Calu3 (cell line): Measurements from ENCODE around the gene GPR42. TPM values are rescaled to one million over a fixed set of nuclear protein-coding genes. Genes with fewer than 3 reads are reported as not detected.

Experiments used
- BruUV-seq: library from RNA; stranded (reverse); fragments of 400-500 nt; replicated peaks from 2 replicates; lab custom pipeline; 2021; lab: Mats Ljungman, UMichigan
- CTCF ChIA-PET: fragments of 300-600 bp; sonication (Branson Sonifier 250); formaldehyde crosslinking; loops from one replicate; lab custom pipeline; 2022; ENCODE audit warnings: antibody characterized with exemption; lab: Charles Lee
- DNase-seq: peaks from one replicate; pipeline ENCODE4 v3.0.0; 2022
- H3K27ac Mint-ChIP-seq: one replicate; pipeline ENCODE4 v1.8.0; 2022; ENCODE audit warnings: mixed read lengths; ENCODE audit not compliant: unreplicated experiment
- H3K27me3 Mint-ChIP-seq: one replicate; pipeline ENCODE4 v1.8.0; 2022; ENCODE audit warnings: mixed read lengths; ENCODE audit not compliant: unreplicated experiment
- H3K36me3 Mint-ChIP-seq: one replicate; pipeline ENCODE4 v1.8.0; 2022; ENCODE audit warnings: mild to moderate bottlenecking, moderate library complexity, mixed read lengths; ENCODE audit not compliant: insufficient read depth, unreplicated experiment
- H3K4me1 Mint-ChIP-seq: one replicate; pipeline ENCODE4 v1.8.0; 2022; ENCODE audit warnings: mild to moderate bottlenecking, low read depth, mixed read lengths; ENCODE audit not compliant: unreplicated experiment
- H3K4me3 Mint-ChIP-seq: one replicate; pipeline ENCODE4 v1.8.0; 2022; ENCODE audit warnings: mild to moderate bottlenecking, low read depth, moderate library complexity, mixed read lengths; ENCODE audit not compliant: unreplicated experiment
- H3K9me3 Mint-ChIP-seq: one replicate; pipeline ENCODE4 v1.8.0; 2022; ENCODE audit warnings: low read depth, mixed read lengths; ENCODE audit not compliant: unreplicated experiment
- CTCF ChIP-seq: fragments of 200-600 bp; IDR thresholded peaks from one replicate; pipeline ENCODE4 v1.8.0; 2022; ENCODE audit warnings: antibody characterized with exemption; ENCODE audit not compliant: unreplicated experiment
- intact Hi-C: fragments of 100-400 bp; cut with micrococcal nuclease; formaldehyde crosslinking; loops from one replicate; pipeline ENCODE4 v1.10.0; 2022; ENCODE audit not compliant: unreplicated experiment
- total RNA-seq: library from RNA; stranded (reverse); gene quantifications from 2 replicates; pipeline ENCODE4 v1.2.3, GENCODE V29; 2022

Gene GPR42
- total RNA-seq, 1 experiment from 2014 or later = not detected

GRCh38 chr19:35395382-35396199 lies 24.7 kb downstream of the GPR42 start:
- Mint-ChIP-seq H3K9me3 (no peaks in the 10 kb centered on the region), H3K4me1 (no peaks in the 10 kb centered on the region), H3K27me3 (peaks cover 28% of the 10 kb centered on the region), H3K36me3 (no peaks in the 10 kb centered on the region), H3K4me3 (no peak overlapping the region), H3K27ac (no peak overlapping the region)
- TF ChIP-seq CTCF = no peak
- no peak for DNase-seq
- intact Hi-C loops = no loop called here
- CTCF ChIA-PET = interaction anchor here (0.7 kb wide), 1 partner anchor 25 kb away, joined by 3 read pairs; no protein-coding TSS in a partner anchor
- BruUV-seq = no TSS peak

- no TSS peak for BruUV-seq
- Mint-ChIP-seq H3K27ac (no peak overlapping the region), H3K4me3 (no peak overlapping the region), H3K36me3 (no peaks in the 10 kb centered on the region), H3K27me3 (peaks cover 36% of the 10 kb centered on the region), H3K4me1 (no peaks in the 10 kb centered on the region), H3K9me3 (no peaks in the 10 kb centered on the region)
- no peak for DNase-seq
- intact Hi-C loops = no loop called here
- CTCF ChIA-PET = interaction anchor here (0.7 to 1.0 kb wide), 2 partner anchors 25 to 30 kb away, joined by 3 to 7 read pairs; no protein-coding TSS in a partner anchor
- TF ChIP-seq CTCF = no peak
Observed at GRCh38 chr19:35396240-35396885, 25.5 kb downstream of the GPR42 start.

- Mint-ChIP-seq H3K4me1 (no peaks in the 10 kb centered on the region), H3K9me3 (no peaks in the 10 kb centered on the region), H3K36me3 (no peaks in the 10 kb centered on the region), H3K27ac (no peak overlapping the region), H3K27me3 (peaks cover 43% of the 10 kb centered on the region), H3K4me3 (no peak overlapping the region)
- intact Hi-C loops = no loop called here
- TF ChIP-seq CTCF = no peak
- CTCF ChIA-PET = interaction anchor here (1.0 kb wide), 1 partner anchor 30 kb away, joined by 7 read pairs; no protein-coding TSS in a partner anchor
- DNase-seq = no peak
- BruUV-seq = no TSS peak
Observed at GRCh38 chr19:35397064-35397463, 26.2 kb downstream of the GPR42 start.

- no peak for DNase-seq
- no TSS peak for BruUV-seq
- Mint-ChIP-seq H3K27ac (no peak overlapping the region), H3K4me1 (no peaks in the 10 kb centered on the region), H3K27me3 (peaks cover 45% of the 10 kb centered on the region), H3K4me3 (no peak overlapping the region), H3K9me3 (no peaks in the 10 kb centered on the region), H3K36me3 (no peaks in the 10 kb centered on the region)
- no peak for TF ChIP-seq CTCF
- intact Hi-C loops = no loop called here
- CTCF ChIA-PET = no interaction called here
Observed at GRCh38 chr19:35398570-35398969, 27.7 kb downstream of the GPR42 start.
